ENCODE data around the gene ACE. TPM values are rescaled to one million over a fixed set of nuclear protein-coding genes. Genes with fewer than 3 reads are reported as not detected.
A peak's percentile ranks its signal among the peaks of the same experiment; 100 is the strongest.

Gene ACE
- total RNA-seq, 4 donors from 2014 or later = 3.1 to 5.8 (median 4.2) TPM

- Histone ChIP-seq H3K4me1 (peaks cover 29 to 98% (median 67%) of the 10 kb centered on the region in 3 donors), H3K27me3 (no peaks in the 10 kb centered on the region), H3K4me3 (no peak overlapping the region), H3K27ac (peak overlapping the region in 1 of 4 donors; percentile 34), H3K9me3 (no peaks in the 10 kb centered on the region), H3K36me3 (peaks cover 0 to 42% (median 0%) of the 10 kb centered on the region in 3 donors)
- TF ChIP-seq CTCF (IDR thresholded peaks at IDR 0.05) (peak in 1 of 6 experiments; percentile 25), POLR2A (IDR thresholded peaks at IDR 0.05) (no peak)
- intact Hi-C loops (cut with DNase I) = no loop called here
- no peak for DNase-seq
- WGBS, 2 donors = 93 to 98% methylated on average over 6 to 13 of the region's 17 CpGs
These were observed 40.2 kb upstream of the ACE start for GRCh38 chr17:63436523-63437110.

GRCh38 chr17:63437287-63438091, 39.4 kb upstream of the ACE start:
- no peak for TF ChIP-seq CTCF (IDR thresholded peaks at IDR 0.05)
- no peak for TF ChIP-seq POLR2A (IDR thresholded peaks at IDR 0.05)
- 73% methylated on average over 5 of the region's 55 CpGs; no CpG with 5 or more reads in 1 of the 2 donors for WGBS, 2 donors
- Histone ChIP-seq H3K27me3 (no peaks in the 10 kb centered on the region), H3K9me3 (no peaks in the 10 kb centered on the region), H3K4me1 (peaks cover 29 to 100% (median 70%) of the 10 kb centered on the region in 3 donors), H3K27ac (peak overlapping the region in 1 of 4 donors; percentile 31), H3K4me3 (no peak overlapping the region), H3K36me3 (peaks cover 0 to 44% (median 0%) of the 10 kb centered on the region in 3 donors)
- intact Hi-C loops (cut with DNase I) = no loop called here
- DNase-seq = no peak

GRCh38 chr17:63438092-63439051, 38.5 kb upstream of the ACE start:
- Histone ChIP-seq H3K27me3 (no peaks in the 10 kb centered on the region), H3K27ac (peak overlapping the region in 3 of 4 donors; percentile 31 to 63 (median 43)), H3K4me3 (peak overlapping the region in 1 of 4 donors; percentile 2), H3K36me3 (peaks cover 0 to 35% (median 0%) of the 10 kb centered on the region in 3 donors), H3K9me3 (no peaks in the 10 kb centered on the region), H3K4me1 (peaks cover 29 to 95% (median 67%) of the 10 kb centered on the region in 3 donors)
- 56 to 82% methylated on average over 6 to 21 of the region's 46 CpGs for WGBS, 2 donors
- no peak for DNase-seq
- no peak for TF ChIP-seq CTCF (IDR thresholded peaks at IDR 0.05)
- no peak for TF ChIP-seq POLR2A (IDR thresholded peaks at IDR 0.05)
- intact Hi-C loops (cut with DNase I) = no loop called here

- intact Hi-C loops (cut with DNase I) = no loop called here
- H3K27ac ChIP-seq = peak overlapping the region in 3 of 4 donors; percentile 43 to 63 (median 51)
- WGBS, 2 donors = 45 to 65% methylated on average over 8 of the region's 8 CpGs
- peaks cover 29 to 90% (median 55%) of the 10 kb centered on the region in 3 donors for H3K4me1 ChIP-seq
- peaks cover 0 to 22% (median 0%) of the 10 kb centered on the region in 3 donors for H3K36me3 ChIP-seq
- DNase-seq = no peak
- TF ChIP-seq POLR2A (IDR thresholded peaks at IDR 0.05) = no peak
- TF ChIP-seq CTCF (IDR thresholded peaks at IDR 0.05) = no peak
- no peaks in the 10 kb centered on the region for H3K27me3 ChIP-seq
- no peaks in the 10 kb centered on the region for H3K9me3 ChIP-seq
- no peak overlapping the region for H3K4me3 ChIP-seq
These were observed 37.2 kb upstream of the ACE start for GRCh38 chr17:63439687-63440086.

Data from esophagus squamous epithelium (tissue), 5 donors.